Measurements from ENCODE around the gene TENT4B.
A peak's percentile ranks its signal among the peaks of the same experiment; 100 is the strongest.
"Not testable (repeated sequence)": the region's sequence is repeated elsewhere in the genome, so short reads cannot be mapped to it uniquely, and the experiment has no call there.

Gene TENT4B

GRCh38 chr16:50152807-50153595, at the start of gene TENT4B:
Gene TENT4B (plus strand): TSS chr16:50153306. CDS start chr16:50153622, 316 bp downstream.
- DNase-seq: peak; percentile 74 to 76

GRCh38 chr16:50103764-50104163, 49.3 kb upstream of the TENT4B start:
- peak in 1 of 2 donors; percentile 57 for DNase-seq

GRCh38 chr16:50114357-50115129, 38.6 kb upstream of the TENT4B start:
- peak in 1 of 2 donors; percentile 24 for DNase-seq

GRCh38 chr16:50120711-50121110, 32.4 kb upstream of the TENT4B start:
- DNase-seq: no peak

- no peak for DNase-seq
These were observed 31.8 kb upstream of the TENT4B start for GRCh38 chr16:50121278-50121677.

- DNase-seq: no peak
These were observed 31.2 kb upstream of the TENT4B start for GRCh38 chr16:50121721-50122445.

- DNase-seq: no peak
These were observed 29.7 kb upstream of the TENT4B start for GRCh38 chr16:50123417-50123816.

- peak in 1 of 2 donors; percentile 44 for DNase-seq
These were observed 28.3 kb upstream of the TENT4B start for GRCh38 chr16:50124769-50125168.

GRCh38 chr16:50126183-50126582, 26.9 kb upstream of the TENT4B start:
- peak; percentile 14 to 33 for DNase-seq

- not testable (repeated sequence) for DNase-seq
These were observed 20.5 kb upstream of the TENT4B start for GRCh38 chr16:50132571-50132970.

GRCh38 chr16:50133214-50133613, 19.9 kb upstream of the TENT4B start:
- no peak for DNase-seq

- DNase-seq: no peak
These were observed 16.7 kb upstream of the TENT4B start for GRCh38 chr16:50136399-50136798.

- DNase-seq: no peak
These were observed 15.8 kb upstream of the TENT4B start for GRCh38 chr16:50137268-50137667.

GRCh38 chr16:50139580-50139979, 13.5 kb upstream of the TENT4B start:
- DNase-seq: no peak

- DNase-seq: no peak
These were observed 8.9 kb upstream of the TENT4B start for GRCh38 chr16:50144211-50144610.

GRCh38 chr16:50146479-50147435, 6.3 kb upstream of the TENT4B start:
- DNase-seq: no peak

GRCh38 chr16:50151322-50151721, 1.8 kb upstream of the TENT4B start:
- no peak for DNase-seq

- DNase-seq: no peak
These were observed 1.4 kb upstream of the TENT4B start for GRCh38 chr16:50151756-50152155.

GRCh38 chr16:50152351-50152806, 727 bp upstream of the TENT4B start:
- DNase-seq: no peak

GRCh38 chr16:50153596-50154419, 702 bp downstream of the TENT4B start:
- DNase-seq: peak; percentile 27 to 38

- DNase-seq: no peak
These were observed 1.4 kb downstream of the TENT4B start for GRCh38 chr16:50154420-50154950.
